SW 1271 (cell line): Measurements from ENCODE around the gene CALN1.

Experiments
- DNase-seq, 2 experiments: peaks; one replicate each; lab custom pipeline; 2025; lab: John Stamatoyannopoulos, UW

Gene CALN1

DNA sequence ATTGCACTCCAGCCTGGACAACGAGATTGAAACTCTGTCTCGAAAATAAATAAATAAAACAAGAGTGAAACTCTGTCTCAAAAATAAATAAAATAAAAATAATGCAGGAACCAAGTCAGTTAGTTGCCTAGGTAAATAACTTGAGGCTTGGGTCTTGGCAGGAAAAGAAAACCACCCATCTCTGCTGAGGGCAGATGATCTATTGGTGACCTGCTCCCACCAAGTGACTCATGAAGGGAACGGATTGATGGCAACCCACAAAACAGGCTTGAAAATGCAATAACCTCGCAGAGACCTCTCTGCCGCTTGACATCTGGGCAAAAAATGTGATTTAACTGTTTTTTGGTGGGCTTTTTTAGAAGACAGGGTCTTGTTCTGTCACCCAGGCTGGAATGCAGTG is 86.6 kb downstream of the CALN1 start:
- DNase-seq = no peak

GRCh38 chr7:72321637-72322036 is 90.5 kb downstream of the CALN1 start:
- DNase-seq = no peak

DNA sequence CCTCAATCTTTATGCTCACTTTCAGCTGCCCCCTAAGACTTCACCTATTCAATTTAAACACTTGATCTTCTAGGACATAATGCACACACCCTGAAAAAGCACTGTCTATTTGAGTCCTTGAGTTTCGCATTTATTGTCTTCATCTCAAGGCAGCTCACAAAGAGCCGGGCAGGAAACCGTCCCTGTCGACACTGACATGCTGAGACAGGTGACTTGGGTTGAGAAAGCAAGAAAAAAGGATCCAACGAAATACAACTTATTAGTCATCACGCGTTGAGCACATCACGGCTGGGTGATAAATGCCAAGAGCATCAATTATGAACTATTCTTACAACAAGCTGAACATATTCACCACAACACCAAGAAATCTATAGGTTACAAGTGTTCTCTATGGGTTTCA is 91.1 kb downstream of the CALN1 start:
- no peak for DNase-seq

DNA sequence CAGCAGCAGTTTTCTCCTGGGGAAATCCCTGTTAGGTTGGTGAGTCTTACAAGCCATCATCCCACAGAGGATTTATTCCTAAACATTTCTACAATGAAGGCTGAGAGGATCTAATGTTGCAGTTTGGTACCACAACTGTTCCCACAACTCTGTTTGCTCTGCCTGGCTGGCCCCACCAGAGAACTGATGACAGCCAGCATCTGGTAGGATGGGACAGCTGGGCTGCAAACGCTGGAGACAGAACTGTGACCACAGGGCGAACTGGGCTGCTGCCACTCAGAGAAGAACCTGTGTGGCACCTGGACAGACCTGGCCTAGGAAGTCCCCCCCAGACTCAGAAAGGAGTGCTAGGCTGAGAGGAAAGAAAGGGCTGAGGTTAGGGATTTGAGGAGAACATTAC is 94.8 kb downstream of the CALN1 start:
- no peak for DNase-seq

DNA sequence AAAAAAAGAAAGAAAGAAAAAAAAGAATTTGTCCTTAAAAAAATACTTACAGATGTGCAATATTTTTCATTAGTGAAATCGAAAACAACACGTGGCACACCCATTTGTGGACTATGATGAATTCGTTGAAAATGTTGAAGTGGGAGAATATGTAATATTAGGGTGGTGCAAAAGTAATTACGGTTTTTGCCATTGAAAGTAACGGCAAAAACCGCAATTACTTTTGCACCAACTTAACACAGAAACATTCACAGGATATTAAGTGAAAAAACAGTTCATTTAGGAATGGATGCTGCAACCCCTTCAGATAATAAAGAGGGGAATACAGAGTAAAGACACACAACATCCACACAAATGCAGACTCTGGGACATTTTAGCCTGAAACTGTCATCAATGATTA is 96.0 kb downstream of the CALN1 start:
- no peak for DNase-seq

- no peak for DNase-seq
These were observed 98.2 kb downstream of the CALN1 start for GRCh38 chr7:72313906-72314305.

DNA sequence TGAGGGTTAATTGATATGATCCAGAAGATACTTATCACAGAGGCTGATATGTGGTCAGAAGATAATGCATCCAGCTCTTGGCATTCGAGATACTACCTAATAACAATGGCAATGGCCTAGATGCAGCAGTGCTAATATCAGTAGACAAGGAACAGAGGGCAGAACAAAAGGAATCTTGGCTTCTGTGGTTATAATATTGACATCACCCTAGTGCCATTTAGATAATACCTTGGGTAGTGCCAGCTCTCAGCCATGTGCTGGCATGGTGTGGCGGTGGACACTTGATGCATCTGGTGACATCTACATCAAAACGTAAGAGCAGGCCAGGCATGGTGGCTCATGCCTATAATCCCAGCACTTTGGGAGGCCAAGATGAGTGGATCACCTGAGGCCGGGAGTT is 101.8 kb downstream of the CALN1 start:
- DNase-seq = no peak

DNA sequence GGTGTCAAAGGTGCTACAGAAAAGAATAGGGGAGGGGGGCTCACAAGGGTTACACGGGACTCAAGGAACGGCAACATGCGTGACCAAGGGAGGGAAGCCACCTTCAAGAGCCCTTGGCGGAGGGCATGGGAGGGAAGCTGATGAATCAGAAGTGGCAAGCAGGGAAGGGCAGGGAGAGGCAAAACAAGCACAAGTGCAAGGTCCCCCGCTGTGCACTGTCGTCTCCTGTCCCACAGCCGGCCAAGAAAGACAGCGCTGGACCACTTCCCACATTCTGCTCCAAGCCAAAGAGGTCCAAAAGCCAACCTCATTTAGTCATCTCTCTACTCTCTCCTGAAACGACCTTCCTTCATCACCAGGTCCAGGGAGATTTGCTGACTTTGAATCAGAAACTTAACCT is 102.7 kb downstream of the CALN1 start:
- no peak for DNase-seq

- no peak for DNase-seq
These were observed 103.2 kb downstream of the CALN1 start for GRCh38 chr7:72308986-72309385.

- no peak for DNase-seq
These were observed 104.6 kb downstream of the CALN1 start for GRCh38 chr7:72307566-72307965.

GRCh38 chr7:72298912-72299311 is 113.2 kb downstream of the CALN1 start:
- no peak for DNase-seq

GRCh38 chr7:72298091-72298490 is 114.0 kb downstream of the CALN1 start:
- DNase-seq = no peak

- DNase-seq = no peak
These were observed 114.5 kb downstream of the CALN1 start for GRCh38 chr7:72297636-72298035.

DNA sequence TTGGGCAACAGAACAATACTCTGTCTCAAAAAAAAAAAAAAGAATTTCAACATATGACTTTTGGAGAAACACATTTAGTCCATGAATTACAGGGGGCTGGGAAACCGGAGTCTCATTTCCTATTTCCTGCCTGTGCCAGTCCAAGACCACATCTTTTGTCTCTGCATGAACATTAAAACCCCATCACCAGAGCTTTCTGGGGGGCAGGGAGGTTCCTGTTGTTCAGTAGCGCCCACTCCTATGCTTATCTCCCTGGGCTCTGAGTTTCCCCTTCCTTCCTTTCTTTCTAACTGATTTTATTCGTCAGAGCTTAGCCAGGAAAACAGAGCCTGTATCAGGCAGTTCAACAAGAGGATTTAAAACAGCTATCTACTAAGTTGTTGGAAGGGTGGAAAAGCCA is 119.3 kb downstream of the CALN1 start:
- DNase-seq = no peak

DNA sequence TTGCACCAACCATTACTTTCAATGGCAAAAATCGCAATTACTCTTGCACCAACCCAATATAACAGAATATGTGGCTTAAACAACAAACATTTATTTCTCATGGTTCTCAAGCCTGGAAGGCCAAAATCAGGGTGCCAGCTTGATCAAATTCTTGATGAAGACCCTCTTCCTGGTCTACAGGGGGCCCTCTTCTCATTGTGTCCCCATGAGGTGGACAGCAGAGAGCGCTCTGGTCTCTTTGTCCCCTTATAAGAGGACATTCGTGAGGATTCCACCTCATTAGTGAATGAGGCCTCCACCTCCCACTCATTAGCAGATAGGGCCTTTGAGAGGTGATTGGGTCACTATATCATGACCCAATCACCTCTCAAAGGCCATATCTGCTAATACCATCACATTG is 120.0 kb downstream of the CALN1 start:
- no peak for DNase-seq

GRCh38 chr7:72286519-72286918 is 125.6 kb downstream of the CALN1 start:
- DNase-seq = no peak

DNA sequence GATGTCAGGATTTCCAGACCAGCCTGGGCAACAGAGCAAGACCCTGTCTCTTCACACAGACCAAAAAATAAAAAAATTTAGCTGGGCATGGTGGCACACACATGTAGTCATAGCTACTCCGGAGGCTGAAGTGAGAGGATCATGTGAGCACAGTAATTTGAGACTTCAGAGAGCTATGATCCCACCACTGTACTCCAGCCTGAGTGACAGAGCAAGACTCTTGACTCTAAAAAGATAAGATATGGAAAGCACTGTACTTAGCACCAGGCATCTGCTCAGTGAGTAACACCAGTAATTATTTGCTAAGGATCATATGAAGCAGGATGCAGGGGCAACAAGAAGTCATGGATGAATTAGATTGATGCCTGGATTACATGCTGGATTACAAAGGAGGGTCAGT is 128.8 kb downstream of the CALN1 start:
- no peak for DNase-seq

DNA sequence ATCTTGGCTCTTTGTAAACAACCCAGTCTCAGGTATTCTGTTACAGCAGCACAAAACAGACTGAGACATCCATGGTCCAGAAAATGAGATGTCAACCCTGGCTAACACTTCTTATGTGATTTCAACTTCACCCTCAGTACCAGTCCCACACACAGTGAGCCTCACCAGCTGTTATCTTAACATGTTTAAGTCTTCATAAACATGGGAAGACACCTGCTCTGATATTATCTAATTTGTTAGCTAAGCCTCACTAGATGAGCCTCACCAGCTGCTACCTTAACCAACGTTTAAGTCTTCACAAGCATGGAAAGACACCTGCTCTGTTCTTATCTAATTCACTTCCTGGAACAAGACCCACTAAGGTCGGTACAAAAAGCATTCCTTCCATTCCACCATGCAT is 130.8 kb downstream of the CALN1 start:
- DNase-seq = no peak

DNA sequence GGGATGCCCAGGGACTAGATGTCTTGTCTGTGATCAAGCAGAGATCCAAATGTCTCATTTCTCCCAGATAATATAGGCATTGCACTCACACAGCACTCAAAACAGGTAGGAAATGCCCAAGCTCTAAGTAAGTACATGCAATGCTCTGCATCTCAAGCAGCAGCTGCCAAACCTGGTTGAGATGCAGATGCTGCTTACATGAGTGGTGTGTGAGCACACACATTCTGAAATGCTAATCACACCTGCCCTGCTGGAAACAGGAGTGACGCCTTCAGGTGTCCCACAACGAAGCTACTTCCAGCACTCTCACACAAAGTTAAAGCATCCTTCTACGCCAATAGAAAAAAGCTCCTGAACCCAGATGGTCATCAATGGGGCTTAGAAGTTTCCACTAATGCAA is 132.9 kb downstream of the CALN1 start:
- no peak for DNase-seq

- DNase-seq = no peak
These were observed 133.6 kb downstream of the CALN1 start for GRCh38 chr7:72278550-72278949.

- no peak for DNase-seq
These were observed 136.6 kb downstream of the CALN1 start for GRCh38 chr7:72275382-72276070.

DNA sequence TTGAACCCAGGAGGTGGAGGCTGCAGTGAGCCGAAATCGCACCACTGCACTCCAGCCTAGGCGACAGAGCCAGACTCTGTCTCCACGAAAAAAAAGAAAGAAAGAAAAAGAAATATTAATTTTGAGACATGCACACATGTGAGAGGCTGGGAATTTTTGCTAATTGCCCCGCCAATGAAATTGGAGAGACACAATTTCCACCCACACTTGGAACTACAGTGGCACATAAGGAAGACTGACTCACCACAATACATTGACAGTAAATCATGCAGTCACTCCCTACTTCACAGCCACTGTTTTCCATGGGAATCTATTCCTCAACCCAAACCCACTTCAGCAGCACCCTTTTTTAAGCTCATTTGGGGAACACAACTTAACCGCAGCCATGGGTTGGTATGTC is 139.7 kb downstream of the CALN1 start:
- DNase-seq = no peak

- no peak for DNase-seq
These were observed 143.3 kb downstream of the CALN1 start for GRCh38 chr7:72268796-72269195.

GRCh38 chr7:72268090-72268489 is 144.0 kb downstream of the CALN1 start:
- no peak for DNase-seq
